Neuronal stem cell (in vitro differentiated cells): ENCODE data around the gene MRPL34.

ENCODE experiments used
- DNase-seq: peaks from one replicate; pipeline ENCODE4 v3.0.0-alpha.2; 2013; ENCODE audit warnings: low spot score
- H2AFZ ChIP-seq: one replicate; pipeline ENCODE4 v1.6.1; 2013; ENCODE audit warnings: mild to moderate bottlenecking, low read length, inconsistent platforms
- H2AK5ac ChIP-seq: 2 replicates; pipeline ENCODE4 v1.6.1; 2013; ENCODE audit warnings: low read depth, mild to moderate bottlenecking, inconsistent platforms, low read length, moderate library complexity, mixed read lengths
- H2BK120ac ChIP-seq: 2 replicates; pipeline ENCODE4 v1.6.1; 2013; ENCODE audit warnings: low read depth, mild to moderate bottlenecking, inconsistent platforms, low read length, moderate library complexity, mixed read lengths
- H2BK12ac ChIP-seq: one replicate; pipeline ENCODE4 v1.6.1; 2013; ENCODE audit warnings: low read length, inconsistent platforms
- H2BK15ac ChIP-seq: 2 replicates; pipeline ENCODE4 v1.6.1; 2013; ENCODE audit warnings: mild to moderate bottlenecking, low read length, inconsistent platforms, mixed read lengths
- H2BK5ac ChIP-seq: one replicate; pipeline ENCODE4 v1.6.1; 2013; ENCODE audit warnings: inconsistent platforms, mild to moderate bottlenecking, low read length, moderate library complexity
- H3K14ac ChIP-seq: one replicate; pipeline ENCODE4 v1.6.1; 2013; ENCODE audit warnings: low read length, inconsistent platforms
- H3K18ac ChIP-seq: 2 replicates; pipeline ENCODE4 v1.6.1; 2013; ENCODE audit warnings: low read length, inconsistent platforms
- H3K23ac ChIP-seq: 2 replicates; pipeline ENCODE4 v1.6.1; 2013; ENCODE audit warnings: low read depth, mild to moderate bottlenecking, mixed read lengths, low read length, inconsistent platforms; ENCODE audit not compliant: poor library complexity
- H3K27ac ChIP-seq: replicated peaks from 3 replicates; pipeline ENCODE4 v1.5.1; 2013; ENCODE audit warnings: low read length, inconsistent platforms
- H3K27me3 ChIP-seq, 3 experiments: 2 replicates each; pipeline ENCODE4 v1.6.1; 2013; ENCODE audit warnings: low read length in 3 of 3, mild to moderate bottlenecking in 2 of 3, inconsistent platforms in 1 of 3, low read depth in 1 of 3, mixed read lengths in 1 of 3, moderate library complexity in 1 of 3; ENCODE audit not compliant: control insufficient read depth in 3 of 3, insufficient read depth in 3 of 3
- H3K36me3 ChIP-seq, 2 donors: replicated peaks in 1 of 2; 2 replicates each; pipeline ENCODE4 v1.6.1; 2013; ENCODE audit warnings: low read length in 2 of 2; ENCODE audit not compliant: control insufficient read depth in 2 of 2, insufficient read depth in 2 of 2
- H3K4ac ChIP-seq: 2 replicates; pipeline ENCODE4 v1.6.1; 2013; ENCODE audit warnings: inconsistent platforms, mild to moderate bottlenecking, low read length, moderate library complexity
- H3K4me1 ChIP-seq, 2 donors: 1 replicate in 1 of 2; 2 replicates in 1 of 2; pipeline ENCODE4 v1.6.1; 2013; ENCODE audit warnings: low read length in 2 of 2, low read depth in 1 of 2; ENCODE audit not compliant: control insufficient read depth in 2 of 2, insufficient read depth in 1 of 2
- H3K4me2 ChIP-seq: one replicate; pipeline ENCODE4 v1.6.1; 2013; ENCODE audit warnings: mild to moderate bottlenecking, low read length, inconsistent platforms; ENCODE audit not compliant: insufficient read depth, poor library complexity, severe bottlenecking
- H3K4me3 ChIP-seq, 2 donors: 2 replicates each; pipeline ENCODE4 v1.5.1; 2013; ENCODE audit warnings: low read length in 2 of 2, mild to moderate bottlenecking in 2 of 2, inconsistent platforms in 1 of 2, moderate library complexity in 1 of 2
- H3K79me1 ChIP-seq: one replicate; pipeline ENCODE4 v1.6.1; 2013; ENCODE audit warnings: low read depth, mild to moderate bottlenecking, inconsistent platforms, low read length, moderate library complexity
- H3K9ac ChIP-seq: one replicate; pipeline ENCODE4 v1.6.1; 2013; ENCODE audit warnings: mild to moderate bottlenecking, low read depth, low read length, inconsistent platforms; ENCODE audit not compliant: poor library complexity
- H3K9me3 ChIP-seq, 2 donors: replicated peaks in 1 of 2; 2 replicates each; pipeline versions ENCODE3 to v1.6.1; 2013; ENCODE audit warnings: low read length in 2 of 2, mild to moderate bottlenecking in 2 of 2, inconsistent platforms in 1 of 2, low read depth in 1 of 2, mixed read lengths in 1 of 2, moderate library complexity in 1 of 2; ENCODE audit not compliant: control insufficient read depth in 2 of 2, insufficient read depth in 1 of 2
- H4K8ac ChIP-seq: one replicate; pipeline ENCODE4 v1.6.1; 2013; ENCODE audit warnings: low read depth, mild to moderate bottlenecking, inconsistent platforms, low read length, moderate library complexity
- H4K91ac ChIP-seq: one replicate; pipeline ENCODE4 v1.6.1; 2013; ENCODE audit warnings: low read length, low read depth, mild to moderate bottlenecking, inconsistent platforms; ENCODE audit not compliant: poor library complexity
- WGBS, 2 donors: extraction: QIAGEN DNeasy Blood & Tissue Kit; methylation state at CpG; one replicate each; pipeline ENCODE4 v1.1.7; 2013; ENCODE audit warnings: missing lambda C conversion rate in 2 of 2, mixed read lengths in 1 of 2; ENCODE audit not compliant: insufficient read length in 2 of 2, insufficient replicate concordance in 1 of 2; ENCODE audit errors: extremely low coverage in 2 of 2; 5-methylcytosine and 5-hydroxymethylcytosine counted together

The MRPL34 gene

DNA sequence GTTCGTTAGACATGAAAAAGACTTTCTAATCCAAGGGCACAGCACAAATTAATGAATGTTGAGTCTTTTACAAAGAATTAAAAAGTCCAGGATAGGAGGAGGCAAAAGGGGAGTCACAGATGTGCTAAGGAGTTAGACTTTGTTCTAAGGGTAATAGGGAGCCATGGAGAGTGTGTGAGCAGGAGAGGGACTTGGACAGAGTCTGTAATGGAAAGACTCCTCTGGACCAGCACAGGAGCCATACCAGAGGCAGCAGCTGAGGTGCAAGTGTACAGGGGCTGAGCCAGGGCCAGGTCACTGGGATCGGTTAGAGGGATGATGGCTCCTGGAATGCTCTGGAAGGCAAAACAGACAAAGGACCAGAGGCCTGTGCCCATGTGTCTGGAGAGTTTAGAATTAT, 42.2 kb downstream of the MRPL34 start:
- no CpG with 5 or more reads among the region's 2 CpGs for WGBS, 2 donors
- H3K27ac ChIP-seq: no peak overlapping the region

DNA sequence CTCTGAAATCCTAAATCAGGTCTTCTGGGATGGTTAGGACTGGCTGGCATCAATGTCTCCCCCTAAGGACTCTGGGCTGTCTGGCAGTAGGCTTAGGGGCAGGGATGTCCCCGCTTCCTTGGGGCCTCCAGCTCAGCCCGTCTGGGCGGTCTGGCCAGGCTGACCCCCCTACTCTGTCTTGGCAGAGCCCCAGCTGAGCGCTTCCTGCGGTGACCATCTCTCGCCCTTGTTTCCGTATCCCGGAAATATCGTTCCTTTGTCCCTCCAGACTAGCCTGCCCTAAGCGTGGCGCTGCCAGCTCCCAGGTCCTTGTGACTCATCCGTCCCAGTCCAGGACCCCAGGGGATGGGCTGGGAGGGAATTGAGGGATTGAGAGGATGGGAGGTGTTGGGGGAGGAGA, 43.0 kb downstream of the MRPL34 start:
- peak; percentile 23 for DNase-seq
- H4K91ac ChIP-seq: no peak overlapping the region

More for the DNA sequence above, 42.2 kb downstream of the MRPL34 start:
- Histone ChIP-seq H3K14ac (no peak overlapping the region), H4K91ac (no peak overlapping the region), H3K18ac (no peak overlapping the region), H3K36me3 (peaks cover 0 to 3% of the 10 kb centered on the region in 2 donors), H3K9ac (no peak overlapping the region), H3K79me1 (no peaks in the 10 kb centered on the region), H2AFZ (no peak overlapping the region), H2BK12ac (no peak overlapping the region), H2BK15ac (no peak overlapping the region), H2BK5ac (no peak overlapping the region), H3K4me3 (no peak overlapping the region), H3K27me3 (no peaks in the 10 kb centered on the region), H3K4ac (no peak overlapping the region), H3K9me3 (no peaks in the 10 kb centered on the region), H3K4me1 (peaks cover 2 to 4% of the 10 kb centered on the region in 2 donors), H2AK5ac (no peak overlapping the region), H4K8ac (no peak overlapping the region), H3K4me2 (no peak overlapping the region), H2BK120ac (no peak overlapping the region), H3K23ac (no peak overlapping the region)
- DNase-seq: no peak

DNA sequence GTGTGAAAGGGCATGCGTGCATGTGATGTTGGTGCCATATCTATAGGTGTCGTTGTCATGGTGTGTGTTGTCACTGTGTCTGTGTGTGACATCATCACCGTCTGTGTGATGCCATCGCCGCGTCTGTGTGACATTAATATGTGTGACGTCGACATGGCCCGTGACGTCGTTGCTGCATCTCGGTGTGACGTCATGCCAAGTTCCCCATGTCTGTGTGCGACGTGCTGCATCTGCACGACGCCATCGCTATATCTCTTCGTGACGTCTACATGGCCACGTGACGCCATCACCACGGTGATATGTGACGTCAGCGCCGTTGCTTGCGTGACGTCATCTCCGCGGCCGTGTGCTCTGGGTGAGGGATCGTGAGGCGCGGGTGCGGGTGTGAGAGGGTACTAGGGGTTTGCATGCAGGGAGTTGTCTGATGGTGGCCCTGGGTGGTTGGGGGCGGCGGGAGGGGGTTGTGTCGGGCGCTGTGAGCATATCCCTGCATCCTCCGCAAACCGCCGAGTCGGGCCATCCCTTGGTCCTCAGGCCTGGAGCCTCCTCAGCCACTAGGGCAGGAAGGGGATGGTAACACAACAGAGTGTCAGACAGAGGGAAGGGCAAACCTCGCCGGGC, 46.3 kb downstream of the MRPL34 start:
- no peak overlapping the region for H2AFZ ChIP-seq
- peak overlapping the region; percentile 63 for H3K18ac ChIP-seq
- H3K23ac ChIP-seq: peak overlapping the region; percentile 58
- H2BK15ac ChIP-seq: no peak overlapping the region
- no peaks in the 10 kb centered on the region for H3K36me3 ChIP-seq
- peak overlapping the region in 1 of 2 donors; percentile 37 for H3K4me3 ChIP-seq
- H3K27ac ChIP-seq: no peak overlapping the region
- no peaks in the 10 kb centered on the region for H3K9me3 ChIP-seq
- no peak overlapping the region for H4K8ac ChIP-seq
- H3K4me1 ChIP-seq: peaks cover 2 to 4% of the 10 kb centered on the region in 2 donors
- H2BK5ac ChIP-seq: no peak overlapping the region
- no peaks in the 10 kb centered on the region for H3K27me3 ChIP-seq
- H3K9ac ChIP-seq: peak overlapping the region; percentile 53
- H2AK5ac ChIP-seq: no peak overlapping the region
- H4K91ac ChIP-seq: peak overlapping the region; percentile 80
- WGBS, 2 donors: no CpG with 5 or more reads among the region's 45 CpGs
- H3K4me2 ChIP-seq: no peak overlapping the region
- no peaks in the 10 kb centered on the region for H3K79me1 ChIP-seq
- peak overlapping the region; percentile 61 for H3K4ac ChIP-seq
- peak overlapping the region; percentile 95 for H2BK12ac ChIP-seq
- H2BK120ac ChIP-seq: no peak overlapping the region
- no peak for DNase-seq
- no peak overlapping the region for H3K14ac ChIP-seq

More for the DNA sequence above, 43.0 kb downstream of the MRPL34 start:
- Histone ChIP-seq H2BK15ac (no peak overlapping the region), H2AK5ac (no peak overlapping the region), H3K9ac (no peak overlapping the region), H3K18ac (peak overlapping the region; percentile 86), H2BK120ac (no peak overlapping the region), H2BK12ac (no peak overlapping the region), H3K4ac (no peak overlapping the region), H3K23ac (no peak overlapping the region), H2BK5ac (no peak overlapping the region), H3K36me3 (no peaks in the 10 kb centered on the region), H3K4me2 (no peak overlapping the region), H4K8ac (no peak overlapping the region), H3K27ac (no peak overlapping the region), H3K27me3 (no peaks in the 10 kb centered on the region), H3K9me3 (no peaks in the 10 kb centered on the region), H2AFZ (peak overlapping the region; percentile 79), H3K4me1 (peaks cover 2 to 4% of the 10 kb centered on the region in 2 donors), H3K14ac (no peak overlapping the region), H3K4me3 (no peak overlapping the region), H3K79me1 (no peaks in the 10 kb centered on the region)
- WGBS, 2 donors: no CpG with 5 or more reads among the region's 12 CpGs

DNA sequence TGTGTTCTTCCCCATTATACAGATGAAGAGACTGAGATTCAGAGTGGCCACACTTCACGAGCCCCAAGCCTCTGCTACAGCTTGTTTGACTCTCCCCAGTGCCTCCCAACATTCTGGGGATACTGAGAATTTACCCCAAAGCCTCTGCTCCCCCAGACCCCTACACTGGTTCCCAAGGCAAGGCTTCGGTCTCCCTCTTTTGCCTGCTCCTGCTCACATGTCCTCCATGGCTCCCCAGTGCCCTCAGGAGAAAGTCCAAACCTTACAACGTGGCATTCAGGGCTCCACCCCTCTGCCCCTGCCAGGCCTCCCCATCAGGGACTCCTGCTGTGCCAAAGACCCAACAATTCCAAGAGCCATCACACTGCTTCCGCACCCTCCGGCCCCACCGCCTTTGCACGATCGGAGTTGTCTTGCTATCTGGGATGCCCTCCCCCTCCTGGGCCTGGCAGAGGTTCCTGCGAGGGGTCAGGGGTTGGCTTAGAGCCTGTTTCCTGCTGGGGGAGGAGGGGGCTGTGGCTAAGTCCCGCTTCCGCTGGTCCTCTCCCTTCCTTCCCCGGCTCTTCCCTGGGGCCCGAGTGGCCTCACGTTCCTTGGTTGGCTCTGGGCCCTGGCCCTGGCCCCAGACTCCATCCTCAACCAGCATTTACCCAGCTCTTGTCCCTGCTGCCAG, 47.1 kb downstream of the MRPL34 start:
- H3K4ac ChIP-seq: no peak overlapping the region
- no peak overlapping the region for H2BK120ac ChIP-seq
- no peaks in the 10 kb centered on the region for H3K79me1 ChIP-seq
- H3K4me1 ChIP-seq: peaks cover 2 to 4% of the 10 kb centered on the region in 2 donors
- no peak overlapping the region for H3K23ac ChIP-seq
- H3K9me3 ChIP-seq: no peaks in the 10 kb centered on the region
- no peaks in the 10 kb centered on the region for H3K36me3 ChIP-seq
- H4K91ac ChIP-seq: no peak overlapping the region
- H2BK5ac ChIP-seq: no peak overlapping the region
- H3K9ac ChIP-seq: no peak overlapping the region
- no peaks in the 10 kb centered on the region for H3K27me3 ChIP-seq
- H4K8ac ChIP-seq: no peak overlapping the region
- H3K27ac ChIP-seq: no peak overlapping the region
- no peak overlapping the region for H3K14ac ChIP-seq
- H3K4me2 ChIP-seq: no peak overlapping the region
- no CpG with 5 or more reads among the region's 14 CpGs for WGBS, 2 donors
- H3K4me3 ChIP-seq: no peak overlapping the region
- peak overlapping the region; percentile 82 for H2BK15ac ChIP-seq
- peak overlapping the region; percentile 76 for H2AK5ac ChIP-seq
- peak overlapping the region; percentile 78 for H2AFZ ChIP-seq
- no peak overlapping the region for H2BK12ac ChIP-seq
- DNase-seq: no peak
- H3K18ac ChIP-seq: peak overlapping the region; percentile 3
